ENCODE results near the gene PLN.

PLN gene

DNA sequence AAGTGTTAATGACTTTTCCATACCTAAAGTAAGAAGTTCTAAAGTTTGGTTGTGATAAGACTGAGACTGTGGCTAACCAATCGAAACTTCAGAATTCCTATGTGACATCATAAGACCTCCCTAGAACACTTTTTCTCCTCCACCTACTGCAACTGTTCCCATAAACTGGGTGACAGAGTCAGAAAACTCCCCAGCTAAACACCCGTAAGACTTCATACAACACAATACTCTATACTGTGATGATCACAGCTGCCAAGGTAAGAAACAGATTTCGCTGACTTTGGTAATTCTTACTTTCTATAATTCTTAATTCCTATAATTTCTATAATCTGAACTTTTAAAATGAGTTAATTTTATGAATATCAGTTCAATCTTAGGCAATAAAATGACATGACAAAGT, at the start of gene PLN:
TSS of gene PLN (plus strand) at position 161 of the 400 bp plus-strand sequence. CDS start 10,626 bp downstream, outside the sequence.
- FAIRE-seq: no peak

DNA sequence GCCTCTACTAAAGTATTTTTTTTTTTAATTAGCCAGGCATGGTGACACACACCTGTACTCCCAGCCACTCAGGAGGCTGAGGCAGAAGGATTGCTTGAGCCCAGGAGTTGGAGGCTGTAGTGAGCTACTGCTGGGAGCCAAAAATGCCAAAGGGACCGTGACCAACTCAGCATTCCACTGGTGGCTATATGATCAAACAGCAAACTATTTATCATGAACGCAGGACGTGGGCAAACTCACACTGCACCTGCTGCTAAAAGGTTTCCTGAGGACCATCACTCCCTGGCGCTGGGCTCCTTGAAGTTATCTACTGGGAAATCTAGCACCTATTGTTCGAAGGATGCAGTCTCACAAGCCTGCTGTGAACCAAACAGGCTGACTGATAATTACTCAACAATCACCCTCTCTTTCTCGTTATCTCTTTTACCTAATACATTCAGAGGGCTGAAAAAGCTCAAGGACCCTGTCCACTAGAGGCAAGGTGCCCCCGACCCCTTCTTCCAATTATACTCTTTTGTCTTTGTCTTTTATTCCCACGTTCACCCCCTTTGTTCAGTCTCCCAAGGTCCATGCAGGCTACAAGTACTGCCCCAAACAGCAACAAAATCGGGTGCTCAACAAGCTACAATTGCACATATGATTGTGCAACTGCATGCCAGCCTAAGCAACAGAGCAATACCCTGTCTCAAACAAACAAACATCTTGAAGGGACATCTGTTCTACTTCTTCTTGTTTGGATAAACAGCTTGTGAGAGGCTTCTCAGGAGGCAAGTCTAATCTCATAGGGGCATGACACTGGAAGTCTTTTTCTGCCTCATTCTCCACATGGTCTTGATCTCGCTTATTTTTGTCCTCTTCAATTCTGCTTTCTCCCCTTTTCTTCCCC, 47.7 kb upstream of the PLN start:
- FAIRE-seq: no peak

DNA sequence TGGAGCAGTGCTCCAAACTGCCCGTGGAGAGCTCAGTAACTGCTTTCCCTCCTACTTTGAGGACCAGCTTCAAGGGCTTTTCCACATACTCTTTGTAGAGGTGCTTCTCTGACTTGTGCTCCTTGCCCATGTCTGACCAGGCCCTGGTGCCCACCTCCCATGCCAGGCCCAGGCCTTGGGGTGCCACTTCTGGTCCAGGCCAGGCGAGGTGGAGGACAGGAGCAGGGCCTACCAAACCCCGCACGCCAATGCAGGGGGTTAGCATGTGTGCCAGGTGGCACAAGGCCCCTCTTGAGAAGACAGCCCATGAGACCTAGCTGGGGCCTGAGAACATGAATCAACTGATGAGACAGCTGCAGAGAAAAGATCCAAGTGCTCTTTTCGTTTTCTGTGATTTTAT, 47.0 kb upstream of the PLN start:
- FAIRE-seq: no peak

DNA sequence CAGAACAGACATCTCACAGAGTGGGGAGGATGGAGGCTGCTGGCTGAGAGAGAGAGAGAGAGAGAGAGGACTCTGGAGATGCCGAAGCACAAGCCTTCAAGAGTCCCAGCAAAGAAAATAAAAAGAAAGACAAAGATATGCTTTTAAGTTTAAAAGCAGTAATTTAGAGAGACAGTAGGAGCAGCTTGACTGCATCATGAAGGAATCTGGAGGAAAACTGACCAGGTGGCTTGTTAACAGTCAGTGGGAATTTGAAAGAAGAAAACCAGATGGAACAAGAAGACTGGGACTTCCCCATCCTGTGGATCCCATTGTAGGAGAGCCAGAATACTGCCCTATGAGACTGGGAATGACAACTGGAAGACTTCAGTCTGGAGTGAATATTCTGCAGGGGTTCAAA, 46.3 kb upstream of the PLN start:
- FAIRE-seq: no peak

DNA sequence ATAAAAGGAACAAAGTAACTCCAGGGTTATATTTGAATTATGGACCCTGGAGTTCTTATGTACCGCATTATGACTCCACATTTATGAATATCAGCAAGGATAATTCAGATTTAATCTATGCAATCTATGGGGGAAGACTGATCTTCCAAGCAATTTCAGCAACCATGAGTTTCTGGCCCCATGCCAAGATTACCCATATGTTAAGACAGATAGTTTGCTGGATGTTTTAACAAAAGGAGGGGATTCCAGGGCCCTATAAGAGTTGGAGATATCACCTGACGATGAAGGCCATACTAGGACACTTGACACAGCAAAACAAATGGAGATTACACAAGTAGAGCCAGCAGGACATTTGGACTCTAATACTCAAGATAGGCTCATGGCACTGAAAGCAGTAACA, 45.9 kb upstream of the PLN start:
- FAIRE-seq: no peak

DNA sequence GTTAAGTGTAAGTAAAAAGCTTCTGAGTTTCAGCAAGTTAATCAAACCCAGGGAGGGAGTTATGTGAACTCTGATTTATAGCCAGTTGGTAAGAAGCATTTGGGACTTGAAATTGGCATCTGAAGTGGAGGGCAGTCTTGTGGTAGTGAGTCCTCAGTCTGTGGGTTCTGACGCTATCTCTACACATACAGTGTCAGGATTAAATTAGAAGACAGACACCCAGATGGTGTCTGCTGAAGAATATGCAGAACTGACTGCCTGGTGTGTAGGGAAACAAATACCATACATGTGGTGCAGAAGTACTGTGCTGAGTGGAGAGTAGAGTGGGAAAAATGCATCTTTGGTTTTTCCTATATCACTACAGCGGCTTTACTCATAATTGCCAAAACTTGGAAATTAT, 43.5 kb upstream of the PLN start:
- FAIRE-seq: no peak

DNA sequence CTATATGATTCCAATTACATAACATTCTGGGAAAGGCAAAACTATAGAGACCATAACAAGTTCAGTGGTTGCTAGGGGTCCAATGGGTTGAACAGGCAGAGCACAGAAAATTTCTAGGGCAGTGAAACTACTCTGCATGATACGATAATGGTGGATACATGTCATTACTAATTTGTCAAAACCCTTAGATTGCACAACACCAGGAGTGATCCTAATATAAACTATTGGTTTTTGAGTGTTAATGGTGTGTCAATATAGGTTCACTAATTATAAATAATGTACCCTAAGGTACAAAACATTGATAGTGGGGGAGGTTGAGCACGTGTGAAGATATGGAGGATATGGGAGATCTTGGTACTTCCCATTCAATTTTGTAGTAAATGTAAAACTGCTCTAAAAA, 42.4 kb upstream of the PLN start:
- FAIRE-seq: no peak

DNA sequence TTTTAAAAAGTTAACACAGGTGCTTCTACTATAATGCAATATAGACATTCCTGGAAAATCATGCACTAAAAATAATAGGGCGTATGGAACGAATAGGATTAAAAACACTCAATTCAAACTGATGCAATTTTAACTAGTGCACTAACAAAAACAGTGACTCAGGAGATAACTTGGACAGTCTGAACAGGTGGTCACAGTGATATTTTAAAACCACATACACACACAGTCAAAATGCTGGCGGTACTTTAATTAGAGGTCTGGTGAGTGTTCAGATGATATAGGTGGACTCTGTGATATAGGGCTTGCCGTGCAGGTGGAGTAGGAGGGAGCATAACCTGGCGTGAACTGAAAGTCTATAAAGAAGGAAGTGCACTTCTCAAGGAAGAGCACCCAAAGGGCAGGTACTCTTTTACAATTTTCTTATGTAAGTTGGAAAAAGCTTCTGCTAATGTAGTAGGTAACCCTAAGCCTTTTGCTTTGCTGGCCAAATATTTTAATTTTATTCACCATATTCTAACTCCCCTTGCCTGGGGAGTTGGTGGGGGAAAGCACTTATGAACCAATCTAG, 41.9 kb upstream of the PLN start:
- no peak for FAIRE-seq

DNA sequence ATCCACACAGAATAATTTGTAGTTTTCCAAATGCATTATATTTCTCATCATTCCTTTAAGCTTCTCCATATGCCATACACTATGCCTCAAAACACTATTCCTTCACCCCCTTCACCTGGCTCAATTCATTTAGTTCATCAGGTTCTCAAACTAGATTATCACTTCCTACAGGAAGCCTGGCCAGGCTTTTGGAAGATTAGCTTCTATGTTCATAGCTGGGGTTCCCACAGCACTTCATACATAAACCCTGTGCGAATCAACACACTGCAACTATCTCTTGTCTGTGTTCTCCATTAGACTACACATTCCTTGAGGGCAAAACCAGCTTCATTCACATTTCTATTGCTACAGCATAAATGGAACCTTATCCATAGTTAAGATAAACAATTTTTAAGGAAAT, 40.5 kb upstream of the PLN start:
- no peak for FAIRE-seq

DNA sequence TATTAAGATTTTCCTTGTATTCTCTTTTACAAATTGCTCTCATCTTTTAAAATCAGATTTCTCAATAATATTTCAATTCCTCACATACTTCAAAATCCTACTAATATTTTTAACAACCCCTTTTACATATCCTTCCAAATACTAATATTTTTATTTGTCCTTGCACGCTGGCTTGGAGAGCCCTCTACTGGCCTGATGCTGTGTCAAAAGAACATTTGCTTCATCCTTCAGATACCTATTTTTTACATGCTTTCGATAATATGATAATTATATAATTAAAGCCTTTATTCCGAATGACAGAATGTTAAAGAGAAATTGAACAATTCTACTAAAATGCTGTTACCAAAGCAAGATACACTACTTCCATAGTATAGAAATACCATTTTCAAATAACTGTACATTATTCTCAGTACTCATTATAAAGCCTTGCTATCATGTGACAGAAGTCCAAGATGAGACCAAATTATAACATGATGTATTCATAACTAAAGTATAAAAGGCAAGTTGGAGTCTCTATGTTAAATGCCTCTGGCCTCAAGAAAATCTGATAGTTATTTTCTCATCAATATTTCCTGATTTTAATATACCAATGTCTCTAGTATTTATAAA, 39.0 kb upstream of the PLN start:
- FAIRE-seq: peak; percentile 47

DNA sequence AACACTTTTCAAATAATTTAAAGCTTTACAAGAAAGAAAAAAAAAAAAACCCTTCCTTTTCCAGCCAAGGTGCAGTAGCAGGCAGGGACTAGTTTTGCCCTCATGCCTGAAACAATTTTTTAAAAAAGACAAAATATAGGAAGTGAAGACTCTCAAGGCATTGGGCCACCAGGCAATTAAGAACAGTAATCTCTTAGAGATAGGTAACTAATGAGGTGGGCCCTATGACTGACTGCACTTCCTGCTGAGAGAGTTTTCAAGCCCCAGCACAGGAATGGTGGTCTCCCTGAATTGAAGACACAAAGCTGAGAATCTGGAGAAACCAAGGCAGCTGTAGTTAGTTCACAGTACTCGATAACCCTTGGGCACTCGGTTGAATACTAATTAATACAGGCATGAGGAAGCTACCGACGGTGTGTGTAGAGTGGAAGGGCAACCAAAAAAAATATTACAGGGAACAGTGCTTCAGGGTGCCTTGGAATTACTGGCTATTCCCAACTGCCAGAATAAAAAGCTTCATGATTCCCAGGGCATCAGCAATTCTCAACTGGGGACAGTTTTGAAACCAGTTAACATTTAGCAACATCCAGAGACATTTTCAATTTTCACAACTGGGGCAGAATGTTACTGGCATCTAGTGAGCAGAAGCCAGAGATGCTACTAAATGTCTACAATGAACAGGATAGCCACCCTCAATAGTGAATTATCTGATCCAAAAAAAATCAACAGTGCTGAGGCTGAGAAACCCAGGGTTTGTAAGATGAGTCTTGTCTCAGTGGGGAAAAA, 36.0 kb upstream of the PLN start:
- no peak for FAIRE-seq

DNA sequence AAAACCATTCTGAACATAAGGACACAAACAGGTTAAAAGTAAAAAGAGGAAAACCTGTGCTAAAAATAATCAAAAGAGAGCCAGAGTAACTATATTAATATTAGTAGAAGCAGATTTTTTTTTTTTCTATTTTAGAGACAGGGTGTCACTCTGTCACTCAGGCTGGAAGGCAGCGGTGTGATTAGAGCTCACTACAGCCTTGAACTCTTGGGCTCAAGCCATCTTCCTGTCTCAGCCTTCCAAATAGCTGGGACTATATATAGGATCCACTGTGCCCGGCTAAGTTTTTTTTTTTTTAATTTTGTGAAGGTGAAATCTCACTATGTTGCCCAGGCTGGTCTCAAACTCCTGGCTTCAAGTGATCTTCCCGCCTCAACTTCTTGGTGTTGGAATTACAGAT, 33.4 kb upstream of the PLN start:
- FAIRE-seq: no peak

DNA sequence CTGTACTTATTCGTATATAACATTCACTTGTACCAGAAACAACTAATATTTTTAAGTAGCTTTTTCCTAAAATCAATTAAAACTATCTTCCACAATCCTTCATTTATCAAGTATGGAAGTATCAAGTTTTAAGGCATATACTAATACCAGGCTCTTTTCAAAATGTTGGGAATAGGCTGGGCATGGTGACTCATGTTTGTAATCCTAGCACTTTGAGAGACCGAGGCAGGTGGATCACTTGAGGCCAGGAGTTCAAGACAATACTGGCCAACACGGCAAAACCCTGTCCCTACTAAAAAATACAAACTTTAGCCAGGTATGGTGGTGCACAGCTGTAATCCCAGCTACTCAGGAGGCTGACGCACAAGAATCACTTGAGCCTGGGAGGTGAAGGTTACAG, 25.7 kb upstream of the PLN start:
- FAIRE-seq: no peak

DNA sequence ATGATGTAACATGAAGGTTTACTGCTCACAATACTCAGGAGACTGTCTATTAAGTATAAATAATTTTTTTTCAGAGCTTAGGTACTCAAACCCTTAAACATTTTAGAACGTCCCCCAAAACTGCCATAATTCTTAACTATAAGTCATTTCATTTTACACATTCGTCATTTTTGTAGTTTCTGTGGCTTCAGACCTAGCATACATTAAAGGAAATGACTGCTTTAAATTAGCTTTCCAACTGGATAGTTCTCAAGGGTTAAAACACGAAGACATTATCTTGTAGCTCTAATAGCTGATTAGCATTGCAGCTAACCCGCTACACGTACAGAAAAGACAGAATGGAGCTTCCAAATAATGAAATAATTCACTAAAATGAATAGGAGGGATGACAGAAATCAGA, 24.9 kb upstream of the PLN start:
- FAIRE-seq: no peak

DNA sequence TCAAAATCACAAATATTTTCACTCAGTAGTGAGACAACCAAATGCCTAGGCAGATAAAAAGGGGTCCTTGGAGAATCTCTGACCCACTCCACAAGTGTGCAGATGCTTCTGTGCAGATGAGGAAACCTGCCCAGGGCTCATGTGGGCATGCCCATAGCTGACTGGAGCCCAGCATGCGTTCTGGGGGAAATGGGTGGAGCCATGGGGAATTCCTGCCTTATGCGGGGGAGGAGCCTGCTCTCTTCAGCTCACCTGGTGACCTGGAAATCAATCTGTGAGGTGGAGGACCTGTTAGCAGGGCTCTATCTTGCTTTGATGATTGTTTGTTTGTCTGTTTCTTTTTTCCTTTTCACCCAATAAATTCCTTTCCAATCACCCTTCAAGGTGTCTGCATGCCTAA, 23.4 kb upstream of the PLN start:
- FAIRE-seq: no peak

DNA sequence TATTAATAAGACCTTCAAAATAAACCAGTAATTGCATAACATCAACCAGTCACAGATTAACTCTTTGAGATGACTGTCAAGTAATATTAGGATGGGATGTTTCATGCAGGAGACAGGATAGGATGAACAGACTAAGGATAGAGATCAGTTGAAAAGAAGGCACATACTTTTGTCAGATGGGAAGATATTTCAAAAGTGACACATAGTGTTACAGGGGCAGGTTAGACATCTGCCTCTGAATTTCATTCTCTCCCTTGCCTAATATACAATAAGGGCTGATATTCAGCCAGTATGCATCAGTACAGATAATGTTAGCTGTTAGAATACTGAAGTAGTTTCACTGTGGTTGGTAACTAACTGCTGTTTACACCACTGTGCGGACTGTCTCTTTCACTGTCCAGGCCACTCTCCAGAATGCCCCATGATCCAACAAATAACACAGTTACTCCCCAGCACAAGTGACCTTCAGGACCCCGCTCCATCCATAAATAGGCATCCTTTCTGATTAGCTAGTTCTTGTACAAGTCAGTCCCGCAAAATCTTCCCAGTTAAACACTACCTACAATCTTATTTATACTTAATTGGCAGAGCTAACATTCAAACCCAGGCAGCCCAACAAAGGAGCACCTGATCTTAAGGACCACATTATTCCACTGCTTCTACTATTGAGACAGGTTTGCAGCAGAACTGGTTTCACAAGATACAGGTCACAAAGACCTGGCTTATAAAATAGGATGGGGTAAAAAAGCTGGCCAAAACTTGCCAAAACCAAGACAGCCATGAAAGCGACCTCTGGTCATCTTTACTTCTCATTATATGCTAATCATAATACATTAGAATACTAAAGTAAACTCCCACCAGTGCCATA, 21.9 kb upstream of the PLN start:
- no peak for FAIRE-seq

DNA sequence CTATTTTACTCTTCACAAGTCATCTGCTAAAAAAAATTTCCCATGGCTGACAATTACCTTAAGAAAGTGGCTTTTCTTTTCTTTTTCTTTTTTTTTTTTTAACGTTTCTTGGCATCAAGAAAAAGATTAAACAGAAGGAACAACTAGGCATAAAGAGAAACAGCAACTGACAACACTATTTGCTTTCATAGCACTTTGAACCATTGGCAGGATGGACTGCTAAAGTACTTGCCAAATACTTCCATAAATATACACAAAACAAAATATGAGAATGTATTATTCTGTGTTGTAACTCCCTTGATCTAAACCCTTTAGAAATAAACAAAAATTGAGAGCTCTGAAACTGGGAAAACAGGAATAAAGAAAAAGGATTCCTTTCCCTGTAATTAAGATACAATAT, 20.0 kb upstream of the PLN start:
- no peak for FAIRE-seq

DNA sequence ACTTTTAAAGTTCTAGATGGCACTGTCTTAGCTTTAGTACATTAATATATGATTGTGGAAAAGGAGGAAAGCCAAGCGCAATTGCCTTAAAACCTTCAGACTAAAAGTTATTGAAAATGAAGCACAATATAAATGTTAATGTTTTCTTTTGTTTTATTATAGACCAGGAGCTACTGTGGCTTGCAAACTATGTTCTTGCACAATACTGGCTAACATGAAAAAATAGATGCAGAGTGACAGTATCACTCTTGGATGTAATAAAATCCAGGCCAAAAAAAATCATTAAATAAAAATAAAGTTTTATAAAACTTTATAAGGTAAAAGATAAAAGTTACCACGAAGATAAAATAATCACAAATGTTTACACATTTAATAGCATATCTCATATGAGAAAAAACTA, 18.3 kb upstream of the PLN start:
- FAIRE-seq: no peak

DNA sequence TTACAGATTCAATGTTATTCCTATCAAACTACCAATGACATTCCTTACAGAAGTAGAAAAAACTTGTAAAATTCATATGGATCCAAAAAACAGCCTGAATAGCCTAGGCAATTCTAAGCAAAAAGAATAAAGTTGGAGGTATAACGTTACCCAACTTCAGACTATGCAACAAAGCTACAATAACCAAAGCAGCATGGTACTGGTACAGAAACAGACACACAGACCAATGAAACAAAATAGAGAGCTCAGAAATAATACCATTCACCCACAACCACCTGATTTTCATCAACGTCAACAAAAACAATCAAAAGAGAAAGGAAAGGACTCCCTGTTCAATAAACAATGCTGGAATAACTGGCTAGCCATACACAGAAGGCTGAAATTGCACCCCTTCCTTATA, 17.2 kb upstream of the PLN start:
- FAIRE-seq: no peak

DNA sequence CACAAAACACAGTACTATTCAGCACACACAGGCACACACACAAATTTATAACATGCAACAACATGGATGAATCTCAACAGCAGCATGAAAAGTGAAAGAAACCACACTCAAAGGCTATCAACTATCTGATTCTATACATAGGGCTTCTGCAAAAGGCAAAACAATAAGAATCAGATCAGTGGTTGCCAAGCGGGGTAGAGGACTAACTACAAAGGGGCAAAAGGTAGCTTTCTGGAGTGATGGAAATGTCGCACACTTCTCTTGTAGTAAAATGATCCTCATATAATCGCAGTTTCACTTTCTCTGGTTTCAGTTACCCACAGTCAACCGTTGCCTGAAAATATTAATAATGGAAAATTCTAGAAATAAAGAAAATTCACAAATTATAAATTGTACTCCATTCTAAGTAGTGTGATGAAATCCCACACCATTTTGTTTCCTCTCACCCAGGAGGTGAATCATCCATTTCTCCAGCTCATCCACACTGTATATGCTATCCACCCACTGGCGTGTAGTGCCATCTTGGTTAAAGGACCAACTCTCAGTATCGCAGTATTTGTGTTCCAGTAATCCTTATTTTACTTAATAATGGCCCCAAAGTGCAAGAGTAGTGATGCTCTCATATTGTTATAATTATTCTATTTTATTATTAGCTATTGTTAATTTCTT, 12.8 kb upstream of the PLN start:
- no peak for FAIRE-seq

DNA sequence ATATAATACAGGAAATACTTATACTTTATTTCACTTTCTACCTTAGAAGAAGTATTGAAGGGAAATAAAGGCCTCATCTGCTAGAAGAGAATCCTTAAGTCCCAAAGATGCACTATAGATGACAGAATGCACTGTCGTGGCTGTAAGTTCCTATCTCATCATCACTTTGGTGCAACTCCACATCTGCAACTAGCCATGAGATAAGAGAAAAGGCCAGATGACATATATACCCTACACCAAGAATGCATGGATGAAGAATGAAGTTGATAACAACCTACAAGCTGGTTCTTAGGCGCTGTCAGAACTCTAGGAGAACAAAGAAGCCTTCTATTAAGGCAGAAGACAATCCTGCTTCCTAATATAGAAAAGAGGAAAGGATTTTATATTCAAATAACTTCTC, 11.6 kb upstream of the PLN start:
- FAIRE-seq: no peak

DNA sequence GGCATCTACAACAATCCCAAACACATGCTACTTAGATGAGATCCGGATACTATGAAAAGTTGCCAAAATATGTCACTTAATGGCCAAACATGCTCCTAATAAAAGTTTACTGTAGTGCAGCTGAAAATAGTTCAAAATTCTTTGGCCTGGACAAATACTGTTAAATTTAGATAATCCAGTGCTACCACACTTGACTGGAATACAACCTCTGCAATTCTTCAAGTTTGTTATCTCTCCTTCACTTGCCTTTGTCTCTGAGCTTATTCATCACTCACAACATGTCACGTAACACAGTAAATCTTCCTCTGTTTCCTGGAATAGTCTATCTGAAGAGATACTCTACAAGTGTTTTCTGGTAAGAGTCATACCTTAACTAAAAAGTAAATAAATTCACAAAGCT, 10.5 kb upstream of the PLN start:
- no peak for FAIRE-seq

Measured in colon (tissue), 2 donors.